ENCODE data around the gene TEX10.
"Not testable (repeated sequence)": the region's sequence is repeated elsewhere in the genome, so short reads cannot be mapped to it uniquely, and the experiment has no call there.

TEX10 gene

DNA sequence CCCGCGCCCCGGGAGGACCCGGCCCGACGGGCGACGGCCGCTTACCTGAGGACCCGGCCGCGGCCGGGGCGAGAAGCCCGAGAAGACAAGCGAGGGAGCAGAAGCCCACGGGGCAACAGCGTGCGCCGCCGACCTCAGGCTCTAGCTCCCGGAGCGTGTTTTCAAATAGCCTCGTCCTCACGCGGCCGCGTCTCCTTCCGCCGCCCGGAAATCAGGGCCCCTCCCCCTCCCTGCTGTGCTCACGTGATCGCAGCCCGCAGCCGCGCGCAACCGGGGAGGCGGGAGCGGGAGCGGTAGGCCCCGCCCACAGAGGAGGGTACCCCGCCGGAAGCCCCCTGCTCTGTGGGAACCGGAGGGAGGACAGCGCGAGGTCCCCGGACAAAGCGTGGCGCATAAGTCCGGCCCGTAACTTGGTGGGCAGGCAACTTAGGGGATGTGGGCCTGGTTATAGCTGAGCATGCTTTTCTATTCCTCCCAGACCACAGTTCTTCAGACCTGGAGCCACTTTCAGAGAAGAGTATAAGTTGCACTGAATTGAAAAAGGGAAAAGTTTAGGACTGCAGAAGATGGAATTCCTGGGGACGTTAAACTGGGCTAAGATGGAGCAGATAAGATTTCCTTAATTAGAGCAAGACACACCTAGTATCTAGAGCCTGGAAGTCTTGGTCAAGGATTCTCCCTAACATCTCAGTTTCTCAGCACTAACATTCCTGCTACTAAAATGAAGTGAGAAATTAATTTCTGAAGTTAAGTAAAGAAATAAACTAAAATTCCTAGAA lies at the start of gene TEX10:
Gene TEX10, minus strand, starts transcription at position 216 of the 779 bp plus-strand sequence. CDS start 3,579 bp downstream, outside the sequence.
- DNase-seq (ENCODE audit: low read depth): peak; percentile 36
- peak within 1 kb of the TSS; percentile 89 for H3K4me3 ChIP-seq (ENCODE audit: low read depth, low read length)
- TF ChIP-seq, protein P1, sequence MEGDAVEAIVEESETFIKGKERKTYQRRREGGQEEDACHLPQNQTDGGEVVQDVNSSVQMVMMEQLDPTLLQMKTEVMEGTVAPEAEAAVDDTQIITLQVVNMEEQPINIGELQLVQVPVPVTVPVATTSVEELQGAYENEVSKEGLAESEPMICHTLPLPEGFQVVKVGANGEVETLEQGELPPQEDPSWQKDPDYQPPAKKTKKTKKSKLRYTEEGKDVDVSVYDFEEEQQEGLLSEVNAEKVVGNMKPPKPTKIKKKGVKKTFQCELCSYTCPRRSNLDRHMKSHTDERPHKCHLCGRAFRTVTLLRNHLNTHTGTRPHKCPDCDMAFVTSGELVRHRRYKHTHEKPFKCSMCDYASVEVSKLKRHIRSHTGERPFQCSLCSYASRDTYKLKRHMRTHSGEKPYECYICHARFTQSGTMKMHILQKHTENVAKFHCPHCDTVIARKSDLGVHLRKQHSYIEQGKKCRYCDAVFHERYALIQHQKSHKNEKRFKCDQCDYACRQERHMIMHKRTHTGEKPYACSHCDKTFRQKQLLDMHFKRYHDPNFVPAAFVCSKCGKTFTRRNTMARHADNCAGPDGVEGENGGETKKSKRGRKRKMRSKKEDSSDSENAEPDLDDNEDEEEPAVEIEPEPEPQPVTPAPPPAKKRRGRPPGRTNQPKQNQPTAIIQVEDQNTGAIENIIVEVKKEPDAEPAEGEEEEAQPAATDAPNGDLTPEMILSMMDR (IDR thresholded peaks at IDR 0.05; ENCODE audit: control insufficient read depth, extremely low read depth, insufficient read depth): no peak

DNA sequence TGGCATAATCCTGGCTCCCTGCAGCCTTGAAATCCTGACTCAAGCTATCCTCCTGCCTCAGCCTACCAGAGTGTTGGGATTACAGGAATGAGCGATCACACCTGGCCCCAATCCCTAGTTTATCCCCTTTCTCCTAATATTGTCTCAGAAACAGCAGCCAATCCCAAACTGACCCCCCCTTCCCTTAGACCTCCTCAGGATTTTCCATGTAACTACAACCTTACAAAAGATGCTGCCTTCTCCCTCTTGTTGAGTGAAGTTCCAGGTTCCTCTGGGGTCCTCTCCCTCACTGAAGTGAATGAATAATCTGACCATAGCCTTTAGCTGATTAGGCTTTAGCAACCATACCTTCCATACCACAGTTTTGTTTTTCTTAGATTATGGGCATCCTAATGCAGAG lies 48.3 kb upstream of the TEX10 start:
- TF ChIP-seq, protein P1 (IDR thresholded peaks at IDR 0.05; ENCODE audit: control insufficient read depth, extremely low read depth, insufficient read depth): no peak
- no peak for DNase-seq (ENCODE audit: low read depth)
- H3K4me3 ChIP-seq (ENCODE audit: low read depth, low read length): no peak overlapping the region

DNA sequence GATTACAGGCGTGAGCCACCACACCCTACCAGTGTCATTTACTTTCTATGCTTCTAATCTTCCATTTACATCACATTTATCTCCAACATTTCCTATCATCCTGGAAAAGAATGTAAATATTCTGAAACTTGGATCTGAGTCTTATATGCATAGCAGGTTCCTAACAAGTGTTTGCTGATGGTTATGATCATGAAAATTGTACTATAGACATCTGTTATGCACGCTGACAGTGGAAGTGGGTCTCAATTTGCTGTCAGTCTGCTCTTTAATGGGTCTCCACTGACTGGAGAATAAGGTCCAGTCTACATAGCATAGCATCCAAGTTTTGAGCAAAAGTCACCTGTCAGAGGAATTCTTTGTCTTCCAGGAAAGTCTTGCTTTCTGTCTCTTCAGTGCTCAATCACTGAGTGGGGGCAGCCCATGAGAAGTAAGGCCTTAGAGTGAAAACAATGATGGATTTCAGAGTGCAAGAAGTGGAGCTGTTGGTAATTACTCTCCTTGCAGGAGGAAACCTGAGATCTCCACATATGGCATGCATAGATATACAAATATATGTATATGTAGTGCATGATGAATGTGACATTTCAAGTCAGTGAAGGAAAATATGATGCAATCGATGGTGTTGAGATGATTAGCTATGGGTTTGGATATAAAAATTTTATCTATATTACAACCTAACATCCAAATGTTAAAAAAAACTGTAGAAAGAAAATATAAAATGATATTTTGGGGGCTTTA lies 45.0 kb upstream of the TEX10 start:
- DNase-seq (ENCODE audit: low read depth): no peak
- TF ChIP-seq, protein P1 (IDR thresholded peaks at IDR 0.05; ENCODE audit: control insufficient read depth, extremely low read depth, insufficient read depth): no peak
- no peak overlapping the region for H3K4me3 ChIP-seq (ENCODE audit: low read depth, low read length)

DNA sequence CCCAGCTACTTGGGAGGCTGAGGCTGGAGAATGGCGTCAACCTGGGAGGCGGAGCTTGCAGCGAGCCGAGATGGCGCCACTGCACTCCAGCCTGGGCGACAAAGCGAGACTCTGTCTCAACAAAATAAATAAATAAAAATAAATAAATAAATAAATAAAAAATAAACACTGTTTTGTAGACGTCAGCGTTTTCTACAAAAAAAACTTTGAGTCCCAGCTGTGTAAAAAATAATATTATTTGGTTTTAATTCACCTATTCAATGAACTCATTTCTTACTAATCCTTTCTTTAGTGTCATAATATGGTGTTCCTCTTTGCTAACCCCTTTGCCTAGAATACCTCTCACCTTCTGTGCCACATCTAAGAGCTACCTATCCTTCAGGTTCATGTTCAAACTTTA lies 44.0 kb upstream of the TEX10 start:
- no peak for DNase-seq (ENCODE audit: low read depth)
- H3K4me3 ChIP-seq (ENCODE audit: low read depth, low read length): no peak overlapping the region
- TF ChIP-seq, protein P1 (IDR thresholded peaks at IDR 0.05; ENCODE audit: control insufficient read depth, extremely low read depth, insufficient read depth): no peak

DNA sequence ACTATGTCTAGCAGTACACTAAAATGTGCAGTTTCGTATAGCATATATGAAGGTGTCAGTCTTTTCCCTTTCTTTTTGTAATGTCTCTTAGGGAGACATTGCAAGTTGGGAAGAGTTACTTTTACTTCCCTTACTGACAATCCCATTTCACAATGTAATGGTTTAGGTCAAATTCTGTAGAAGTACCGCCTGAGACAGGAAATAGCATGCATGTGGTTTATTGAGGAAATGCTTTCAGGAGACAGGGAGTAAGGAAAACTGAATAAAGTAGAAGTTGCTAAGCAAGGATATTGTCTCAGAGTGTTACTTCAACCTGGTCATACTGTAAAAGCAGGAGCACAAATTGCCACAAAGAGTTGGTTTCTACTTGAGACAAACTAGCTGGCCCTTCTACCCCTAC lies 42.1 kb upstream of the TEX10 start:
- TF ChIP-seq, protein P1 (IDR thresholded peaks at IDR 0.05; ENCODE audit: control insufficient read depth, extremely low read depth, insufficient read depth): no peak
- H3K4me3 ChIP-seq (ENCODE audit: low read depth, low read length): no peak overlapping the region
- DNase-seq (ENCODE audit: low read depth): no peak

DNA sequence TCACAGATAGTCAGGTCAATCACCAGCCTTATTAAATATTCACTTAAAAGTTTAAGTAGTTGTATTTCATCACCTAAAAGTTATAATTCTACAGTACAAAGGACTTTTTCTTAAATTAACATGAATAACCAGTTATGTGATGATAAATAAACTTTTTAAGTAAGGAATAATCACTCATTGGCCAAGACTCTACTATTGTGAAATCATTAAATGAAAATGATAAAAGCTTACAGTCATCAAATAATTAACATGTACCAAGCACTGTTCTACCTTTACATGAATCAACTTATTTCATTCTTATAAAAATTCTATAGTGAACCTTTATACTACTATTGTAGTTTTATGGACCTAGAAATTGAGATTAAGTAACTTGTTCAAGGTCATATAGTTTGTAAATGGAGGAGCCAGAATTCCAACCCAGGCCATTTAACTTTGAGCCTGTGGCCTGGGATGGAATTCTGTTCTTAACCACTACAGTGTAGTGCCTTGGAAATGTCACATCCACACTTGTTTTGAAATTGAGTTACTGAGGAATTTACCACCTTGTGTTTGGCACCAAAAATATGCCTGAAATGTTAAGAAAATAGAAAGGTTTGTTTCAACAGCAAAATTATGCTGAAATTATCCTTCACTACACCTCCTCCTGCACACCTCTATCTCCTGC lies 41.4 kb upstream of the TEX10 start:
- no peak for DNase-seq (ENCODE audit: low read depth)
- TF ChIP-seq, protein P1 (IDR thresholded peaks at IDR 0.05; ENCODE audit: control insufficient read depth, extremely low read depth, insufficient read depth): no peak
- H3K4me3 ChIP-seq (ENCODE audit: low read depth, low read length): no peak overlapping the region

DNA sequence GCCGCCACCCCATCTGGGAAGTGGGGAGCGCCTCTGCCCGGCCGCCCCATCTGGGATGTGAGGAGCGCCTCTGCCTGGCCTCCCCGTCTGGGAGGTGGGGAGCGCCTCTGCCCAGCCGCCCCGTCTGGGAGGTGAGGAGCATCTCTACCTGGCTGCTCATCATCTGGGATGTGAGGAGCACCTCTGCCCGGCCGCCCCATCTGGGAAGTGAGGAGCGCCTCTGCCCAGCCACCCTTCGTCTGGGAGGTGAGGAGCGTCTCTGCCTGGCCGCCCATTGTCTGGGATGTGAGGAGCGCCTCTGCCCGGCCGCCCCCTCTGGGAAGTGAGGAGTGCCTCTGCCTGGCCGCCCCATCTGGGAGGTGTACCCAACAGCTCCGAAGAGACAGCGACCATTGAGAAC lies 40.2 kb upstream of the TEX10 start:
- DNase-seq (ENCODE audit: low read depth): not testable (repeated sequence)

More for the DNA sequence above, 40.2 kb upstream of the TEX10 start:
- H3K4me3 ChIP-seq (ENCODE audit: low read depth, low read length): not testable (repeated sequence)

Measured in LNCaP clone FGC (cell line).